Measurements from ENCODE around the gene ACAP2.

ACAP2 gene

GRCh38 chr3:195461594-195462307 lies 18.9 kb upstream of the ACAP2 start:
- no peak for TF ChIP-seq TAF1 (IDR thresholded peaks at IDR 0.05; ENCODE audit: low read depth, low read length)
- TF ChIP-seq SPI1 (IDR thresholded peaks at IDR 0.05; ENCODE audit: low read depth, low read length) = no peak
- no peak for TF ChIP-seq PAX5 (IDR thresholded peaks at IDR 0.05; ENCODE audit: insufficient read depth, low read length, severe bottlenecking)
- no peak for TF ChIP-seq POLR2A (IDR thresholded peaks at IDR 0.05; ENCODE audit: low read depth, low read length)
- TF ChIP-seq POLR2AphosphoS5 (IDR thresholded peaks at IDR 0.05; ENCODE audit: low read depth, low read length) = no peak
- TF ChIP-seq POU2F2 (IDR thresholded peaks at IDR 0.05; ENCODE audit: low read depth, low read length) = no peak
- no peak for DNase-seq (ENCODE audit: insufficient read length, low spot score)

GRCh38 chr3:195460091-195460713 lies 17.4 kb upstream of the ACAP2 start:
- no peak for DNase-seq (ENCODE audit: insufficient read length, low spot score)
- TF ChIP-seq SPI1 (IDR thresholded peaks at IDR 0.05; ENCODE audit: low read depth, low read length) (no peak), POU2F2 (IDR thresholded peaks at IDR 0.05; ENCODE audit: low read depth, low read length) (no peak), POLR2A (IDR thresholded peaks at IDR 0.05; ENCODE audit: low read depth, low read length) (no peak), PAX5 (IDR thresholded peaks at IDR 0.05; ENCODE audit: insufficient read depth, low read length, severe bottlenecking) (no peak), TAF1 (IDR thresholded peaks at IDR 0.05; ENCODE audit: low read depth, low read length) (no peak), POLR2AphosphoS5 (IDR thresholded peaks at IDR 0.05; ENCODE audit: low read depth, low read length) (no peak)
- no peak for FAIRE-seq

More at GRCh38 chr3:195461594-195462307, 18.9 kb upstream of the ACAP2 start:
- no peak for FAIRE-seq

- peak; percentile 20 for DNase-seq (ENCODE audit: insufficient read length, low spot score)
- TF ChIP-seq POLR2AphosphoS5 (IDR thresholded peaks at IDR 0.05; ENCODE audit: low read depth, low read length) = no peak
- TF ChIP-seq PAX5 (IDR thresholded peaks at IDR 0.05; ENCODE audit: insufficient read depth, low read length, severe bottlenecking) = no peak
- TF ChIP-seq TAF1 (IDR thresholded peaks at IDR 0.05; ENCODE audit: low read depth, low read length) = no peak
- TF ChIP-seq POLR2A (IDR thresholded peaks at IDR 0.05; ENCODE audit: low read depth, low read length) = no peak
- no peak for TF ChIP-seq POU2F2 (IDR thresholded peaks at IDR 0.05; ENCODE audit: low read depth, low read length)
- no peak for TF ChIP-seq SPI1 (IDR thresholded peaks at IDR 0.05; ENCODE audit: low read depth, low read length)
- FAIRE-seq = no peak
Measured at GRCh38 chr3:195458316-195458717, 15.5 kb upstream of the ACAP2 start.

- TF ChIP-seq POLR2A (IDR thresholded peaks at IDR 0.05; ENCODE audit: low read depth, low read length) (no peak), TAF1 (IDR thresholded peaks at IDR 0.05; ENCODE audit: low read depth, low read length) (no peak), PAX5 (IDR thresholded peaks at IDR 0.05; ENCODE audit: insufficient read depth, low read length, severe bottlenecking) (no peak), POLR2AphosphoS5 (IDR thresholded peaks at IDR 0.05; ENCODE audit: low read depth, low read length) (no peak), SPI1 (IDR thresholded peaks at IDR 0.05; ENCODE audit: low read depth, low read length) (no peak), POU2F2 (IDR thresholded peaks at IDR 0.05; ENCODE audit: low read depth, low read length) (no peak)
- DNase-seq (ENCODE audit: insufficient read length, low spot score) = no peak
- no peak for FAIRE-seq
Measured at GRCh38 chr3:195455789-195456188, 13.0 kb upstream of the ACAP2 start.

GRCh38 chr3:195453236-195453635 lies 10.4 kb upstream of the ACAP2 start:
- DNase-seq (ENCODE audit: insufficient read length, low spot score) (no peak), FAIRE-seq (no peak)
- TF ChIP-seq POLR2AphosphoS5 (IDR thresholded peaks at IDR 0.05; ENCODE audit: low read depth, low read length) (no peak), PAX5 (IDR thresholded peaks at IDR 0.05; ENCODE audit: insufficient read depth, low read length, severe bottlenecking) (no peak), TAF1 (IDR thresholded peaks at IDR 0.05; ENCODE audit: low read depth, low read length) (no peak), POU2F2 (IDR thresholded peaks at IDR 0.05; ENCODE audit: low read depth, low read length) (no peak), POLR2A (IDR thresholded peaks at IDR 0.05; ENCODE audit: low read depth, low read length) (no peak), SPI1 (IDR thresholded peaks at IDR 0.05; ENCODE audit: low read depth, low read length) (no peak)

GRCh38 chr3:195451373-195452015 lies 8.7 kb upstream of the ACAP2 start:
- no peak for DNase-seq (ENCODE audit: insufficient read length, low spot score)
- no peak for TF ChIP-seq POU2F2 (IDR thresholded peaks at IDR 0.05; ENCODE audit: low read depth, low read length)
- no peak for TF ChIP-seq SPI1 (IDR thresholded peaks at IDR 0.05; ENCODE audit: low read depth, low read length)
- no peak for TF ChIP-seq PAX5 (IDR thresholded peaks at IDR 0.05; ENCODE audit: insufficient read depth, low read length, severe bottlenecking)
- TF ChIP-seq POLR2AphosphoS5 (IDR thresholded peaks at IDR 0.05; ENCODE audit: low read depth, low read length) = no peak
- no peak for TF ChIP-seq POLR2A (IDR thresholded peaks at IDR 0.05; ENCODE audit: low read depth, low read length)
- TF ChIP-seq TAF1 (IDR thresholded peaks at IDR 0.05; ENCODE audit: low read depth, low read length) = no peak

GRCh38 chr3:195450731-195451229 lies 8.0 kb upstream of the ACAP2 start:
- TF ChIP-seq TAF1 (IDR thresholded peaks at IDR 0.05; ENCODE audit: low read depth, low read length) (no peak), POLR2AphosphoS5 (IDR thresholded peaks at IDR 0.05; ENCODE audit: low read depth, low read length) (no peak)
- DNase-seq (ENCODE audit: insufficient read length, low spot score) (no peak), FAIRE-seq (no peak)

More at GRCh38 chr3:195451373-195452015, 8.7 kb upstream of the ACAP2 start:
- FAIRE-seq = no peak

- DNase-seq (ENCODE audit: insufficient read length, low spot score) (no peak), FAIRE-seq (no peak)
- no peak for TF ChIP-seq TAF1 (IDR thresholded peaks at IDR 0.05; ENCODE audit: low read depth, low read length)
- no peak for TF ChIP-seq POLR2A (IDR thresholded peaks at IDR 0.05; ENCODE audit: low read depth, low read length)
- no peak for TF ChIP-seq SPI1 (IDR thresholded peaks at IDR 0.05; ENCODE audit: low read depth, low read length)
- TF ChIP-seq POLR2AphosphoS5 (IDR thresholded peaks at IDR 0.05; ENCODE audit: low read depth, low read length) = no peak
- no peak for TF ChIP-seq POU2F2 (IDR thresholded peaks at IDR 0.05; ENCODE audit: low read depth, low read length)
- no peak for TF ChIP-seq PAX5 (IDR thresholded peaks at IDR 0.05; ENCODE audit: insufficient read depth, low read length, severe bottlenecking)
Measured at GRCh38 chr3:195448205-195448875, 5.5 kb upstream of the ACAP2 start.

- FAIRE-seq (no peak), DNase-seq (ENCODE audit: insufficient read length, low spot score) (no peak)
- TF ChIP-seq SPI1 (IDR thresholded peaks at IDR 0.05; ENCODE audit: low read depth, low read length) (no peak), POLR2AphosphoS5 (IDR thresholded peaks at IDR 0.05; ENCODE audit: low read depth, low read length) (no peak), PAX5 (IDR thresholded peaks at IDR 0.05; ENCODE audit: insufficient read depth, low read length, severe bottlenecking) (no peak), POU2F2 (IDR thresholded peaks at IDR 0.05; ENCODE audit: low read depth, low read length) (no peak), POLR2A (IDR thresholded peaks at IDR 0.05; ENCODE audit: low read depth, low read length) (no peak), TAF1 (IDR thresholded peaks at IDR 0.05; ENCODE audit: low read depth, low read length) (no peak)
Measured at GRCh38 chr3:195447201-195447600, 4.4 kb upstream of the ACAP2 start.

Data from GM12891 (cell line).